Neural cell (in vitro differentiated cells): ENCODE measurements around the gene PKN2.

Experiments
- CTCF ChIP-seq: fragments of 450-650 bp; IDR thresholded peaks from 2 replicates; pipeline ENCODE4 v1.5.1; 2014; ENCODE audit warnings: antibody characterized with exemption, mild to moderate bottlenecking, moderate library complexity; ENCODE audit not compliant: poor library complexity, severe bottlenecking
- EP300 ChIP-seq: fragments of 450-650 bp; conservative IDR thresholded peaks from 2 replicates; pipeline ENCODE4 v1.6.1; 2014; ENCODE audit warnings: antibody characterized with exemption, mild to moderate bottlenecking, moderate library complexity; ENCODE audit not compliant: poor library complexity, severe bottlenecking
- EZH2 ChIP-seq: fragments of 200-600, 300-800 bp; shearing (Covaris generic), sonication (generic); IDR thresholded peaks from 2 replicates; pipeline ENCODE4 v1.6.1; 2014; ENCODE audit warnings: antibody characterized with exemption, low read length, borderline replicate concordance, mild to moderate bottlenecking; ENCODE audit not compliant: insufficient read depth, poor library complexity, severe bottlenecking
- MXI1 ChIP-seq: fragments of 450-650 bp; conservative IDR thresholded peaks from 2 replicates; pipeline ENCODE4 v1.6.1; 2014; ENCODE audit warnings: antibody characterized with exemption, mild to moderate bottlenecking; ENCODE audit not compliant: poor library complexity, severe bottlenecking
- POLR2AphosphoS5 ChIP-seq: IDR thresholded peaks from 2 replicates; pipeline ENCODE4 v1.6.1; 2012
- SMC3 ChIP-seq: fragments of 450-650 bp; conservative IDR thresholded peaks from 2 replicates; pipeline ENCODE4 v1.6.1; 2014; ENCODE audit warnings: antibody characterized with exemption, mild to moderate bottlenecking, moderate library complexity; ENCODE audit not compliant: poor library complexity
- TAF1 ChIP-seq: IDR thresholded peaks from 2 replicates; pipeline ENCODE4 v1.6.1; 2012; ENCODE audit warnings: low read depth
- TF ChIP-seq, protein P1 (sequence below): IDR thresholded peaks from 2 replicates; pipeline ENCODE4 v1.6.1; 2012; ENCODE audit warnings: borderline replicate concordance

DNA sequence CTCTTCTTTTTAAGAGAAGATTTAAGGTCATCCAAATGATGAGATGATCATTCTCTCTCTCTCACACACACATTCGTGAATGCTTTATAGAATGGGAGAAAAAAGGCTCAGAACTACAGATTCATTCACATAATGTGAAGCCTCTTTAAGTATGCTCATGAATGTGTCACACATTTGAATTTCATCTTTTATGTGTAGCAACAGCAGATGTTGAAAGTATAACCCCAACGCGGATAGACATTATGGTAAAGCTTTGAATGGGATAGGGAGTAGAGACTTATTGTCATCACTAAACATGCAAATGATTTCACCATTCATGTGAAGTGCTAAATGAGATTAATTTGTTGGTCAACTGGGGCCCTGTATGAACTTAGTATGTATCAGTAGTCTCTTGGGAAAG lies 15.7 kb upstream of the PKN2 start:
- TF ChIP-seq CTCF (no peak), TAF1 (no peak), EZH2 (no peak), EP300 (no peak), POLR2AphosphoS5 (no peak), MXI1 (no peak), SMC3 (no peak)
- TF ChIP-seq, protein P1, sequence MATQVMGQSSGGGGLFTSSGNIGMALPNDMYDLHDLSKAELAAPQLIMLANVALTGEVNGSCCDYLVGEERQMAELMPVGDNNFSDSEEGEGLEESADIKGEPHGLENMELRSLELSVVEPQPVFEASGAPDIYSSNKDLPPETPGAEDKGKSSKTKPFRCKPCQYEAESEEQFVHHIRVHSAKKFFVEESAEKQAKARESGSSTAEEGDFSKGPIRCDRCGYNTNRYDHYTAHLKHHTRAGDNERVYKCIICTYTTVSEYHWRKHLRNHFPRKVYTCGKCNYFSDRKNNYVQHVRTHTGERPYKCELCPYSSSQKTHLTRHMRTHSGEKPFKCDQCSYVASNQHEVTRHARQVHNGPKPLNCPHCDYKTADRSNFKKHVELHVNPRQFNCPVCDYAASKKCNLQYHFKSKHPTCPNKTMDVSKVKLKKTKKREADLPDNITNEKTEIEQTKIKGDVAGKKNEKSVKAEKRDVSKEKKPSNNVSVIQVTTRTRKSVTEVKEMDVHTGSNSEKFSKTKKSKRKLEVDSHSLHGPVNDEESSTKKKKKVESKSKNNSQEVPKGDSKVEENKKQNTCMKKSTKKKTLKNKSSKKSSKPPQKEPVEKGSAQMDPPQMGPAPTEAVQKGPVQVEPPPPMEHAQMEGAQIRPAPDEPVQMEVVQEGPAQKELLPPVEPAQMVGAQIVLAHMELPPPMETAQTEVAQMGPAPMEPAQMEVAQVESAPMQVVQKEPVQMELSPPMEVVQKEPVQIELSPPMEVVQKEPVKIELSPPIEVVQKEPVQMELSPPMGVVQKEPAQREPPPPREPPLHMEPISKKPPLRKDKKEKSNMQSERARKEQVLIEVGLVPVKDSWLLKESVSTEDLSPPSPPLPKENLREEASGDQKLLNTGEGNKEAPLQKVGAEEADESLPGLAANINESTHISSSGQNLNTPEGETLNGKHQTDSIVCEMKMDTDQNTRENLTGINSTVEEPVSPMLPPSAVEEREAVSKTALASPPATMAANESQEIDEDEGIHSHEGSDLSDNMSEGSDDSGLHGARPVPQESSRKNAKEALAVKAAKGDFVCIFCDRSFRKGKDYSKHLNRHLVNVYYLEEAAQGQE, result no peak
